ENCODE data around the gene CLEC20A.
"Not testable (repeated sequence)": the region's sequence is repeated elsewhere in the genome, so short reads cannot be mapped to it uniquely, and the experiment has no call there.

CLEC20A gene

DNA sequence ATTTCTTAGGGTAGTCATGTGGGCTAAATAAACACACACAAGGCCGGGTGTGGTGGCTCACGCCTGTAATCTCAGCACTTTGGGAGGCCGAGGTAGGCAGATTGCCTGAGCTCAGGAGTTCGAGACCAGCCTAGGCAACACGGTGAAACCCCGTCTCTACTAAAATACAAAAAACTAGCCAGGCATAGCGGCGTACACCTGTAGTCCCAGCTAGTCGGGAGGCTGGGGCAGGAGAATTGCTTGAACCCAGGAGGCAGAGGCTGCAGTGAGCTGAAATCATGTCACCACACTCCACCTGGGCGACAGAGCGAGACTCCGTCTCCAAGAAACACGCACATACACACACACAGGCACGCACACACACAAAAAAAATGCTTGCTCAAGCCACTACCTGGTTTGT, 6.6 kb upstream of the CLEC20A start:
- peak in 1 of 42 donors; percentile 4 for DNase-seq
- intact Hi-C loops (cut with DNase I), result not testable (repeated sequence)

DNA sequence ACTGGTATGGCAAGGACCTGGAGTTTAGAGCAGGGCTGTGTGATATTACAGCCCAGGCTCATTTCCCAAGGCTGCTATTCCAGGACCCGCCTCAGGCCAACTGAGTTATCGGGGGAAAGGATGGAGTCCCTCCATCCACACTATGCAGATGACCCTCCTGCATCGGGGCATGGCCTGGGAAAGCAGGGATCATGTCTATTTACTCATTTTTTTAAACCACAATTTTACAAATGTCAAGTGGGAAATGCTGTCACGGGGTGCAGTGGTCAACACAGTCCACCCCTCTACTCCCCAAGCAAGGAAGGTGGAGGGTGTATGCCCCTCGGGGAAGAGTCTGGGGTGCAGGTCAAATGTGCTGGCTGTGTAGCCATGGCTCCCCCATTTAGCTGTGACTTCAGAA, 6.1 kb upstream of the CLEC20A start:
- intact Hi-C loops (cut with DNase I), result no loop called here
- DNase-seq, result peak in 2 of 42 donors; percentile 2 to 27

DNA sequence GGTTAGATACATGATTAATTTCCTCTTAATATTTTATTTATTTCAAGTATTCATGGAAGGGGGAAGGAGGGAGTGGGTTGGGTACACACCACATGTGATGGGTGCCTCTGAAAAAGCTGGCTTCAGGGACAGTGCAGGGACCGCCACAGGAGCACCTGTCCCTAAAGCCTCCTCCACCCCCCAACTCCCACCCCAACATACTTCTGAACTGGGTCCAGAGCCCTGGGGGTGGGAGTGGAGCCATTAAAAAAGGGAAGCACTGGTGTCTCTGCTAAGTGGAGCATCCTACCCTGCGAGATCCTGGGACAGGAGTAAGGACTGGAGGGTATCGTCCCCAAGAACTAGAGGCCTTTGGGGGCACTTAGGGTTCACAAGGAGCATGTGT, 5.6 kb upstream of the CLEC20A start:
- DNase-seq, result peak in 2 of 42 donors; percentile 5
- intact Hi-C loops (cut with DNase I), result no loop called here

DNA sequence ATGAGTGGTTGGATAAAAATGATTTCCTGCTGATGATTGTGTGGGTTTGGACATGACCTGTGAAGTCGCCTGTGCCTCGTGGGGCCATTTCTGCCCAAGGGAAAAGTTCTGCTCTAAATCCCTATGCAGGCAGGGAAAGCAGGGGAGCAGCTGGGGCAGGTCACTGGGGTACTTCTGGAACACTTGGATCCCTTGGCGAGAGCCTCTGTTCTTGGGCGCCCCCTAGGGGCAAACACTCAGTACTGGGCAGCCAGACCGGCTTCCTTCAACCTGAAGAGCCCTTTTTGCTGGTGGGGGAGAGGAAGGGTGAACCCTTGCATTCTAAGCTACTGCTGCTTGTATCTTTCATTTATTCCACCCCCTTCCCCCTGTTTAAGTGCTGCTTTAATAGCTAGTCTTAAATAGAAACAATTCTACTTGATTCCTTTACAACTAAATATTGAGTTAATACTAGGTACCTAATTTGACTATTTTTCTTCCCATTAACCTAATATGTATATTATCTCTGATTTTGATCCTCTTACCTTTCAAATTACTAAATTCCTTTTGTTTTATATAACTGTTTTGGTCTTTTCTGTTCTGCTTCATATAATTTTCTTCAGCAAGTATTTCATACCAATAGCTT, 5.1 kb upstream of the CLEC20A start:
- DNase-seq, result peak; percentile 53 to 91 (median 78)
- intact Hi-C loops (cut with DNase I), result loop anchor here (2.0 kb wide), 1 partner anchor 191 kb away; no protein-coding TSS in a partner anchor

DNA sequence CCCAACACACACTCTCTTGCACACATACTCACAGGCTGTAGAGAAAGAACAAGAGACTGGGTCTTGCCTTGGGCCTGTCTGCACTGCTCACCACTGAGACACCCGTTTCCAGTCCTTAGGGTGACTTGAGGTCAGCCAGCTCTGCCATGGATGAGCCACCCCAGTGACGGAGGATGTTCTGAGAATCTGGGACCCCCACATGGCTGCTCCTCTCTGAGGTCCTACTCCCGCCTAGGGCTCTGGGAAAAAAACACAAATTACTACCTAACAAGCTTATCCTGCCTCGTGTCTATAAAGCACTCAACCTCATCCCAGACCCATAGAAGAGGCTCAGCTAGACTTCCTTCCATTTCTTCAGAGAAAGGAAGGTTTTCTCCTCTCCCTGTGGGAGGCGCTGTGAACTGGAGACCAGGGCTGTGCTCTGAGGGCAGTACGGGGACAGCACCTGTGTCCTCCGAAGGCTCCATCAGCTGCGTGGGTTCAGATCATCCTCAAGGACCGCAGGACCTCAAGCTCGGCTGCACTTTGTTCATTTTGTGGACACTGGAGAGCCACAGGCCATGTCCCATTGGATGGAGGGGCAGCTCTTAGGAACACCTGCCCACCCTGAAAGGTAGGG, 4.3 kb upstream of the CLEC20A start:
- intact Hi-C loops (cut with DNase I), result loop anchor here (2.0 kb wide), 1 partner anchor 190 kb away; no protein-coding TSS in a partner anchor
- DNase-seq, result peak in 2 of 42 donors; percentile 11 to 22

DNA sequence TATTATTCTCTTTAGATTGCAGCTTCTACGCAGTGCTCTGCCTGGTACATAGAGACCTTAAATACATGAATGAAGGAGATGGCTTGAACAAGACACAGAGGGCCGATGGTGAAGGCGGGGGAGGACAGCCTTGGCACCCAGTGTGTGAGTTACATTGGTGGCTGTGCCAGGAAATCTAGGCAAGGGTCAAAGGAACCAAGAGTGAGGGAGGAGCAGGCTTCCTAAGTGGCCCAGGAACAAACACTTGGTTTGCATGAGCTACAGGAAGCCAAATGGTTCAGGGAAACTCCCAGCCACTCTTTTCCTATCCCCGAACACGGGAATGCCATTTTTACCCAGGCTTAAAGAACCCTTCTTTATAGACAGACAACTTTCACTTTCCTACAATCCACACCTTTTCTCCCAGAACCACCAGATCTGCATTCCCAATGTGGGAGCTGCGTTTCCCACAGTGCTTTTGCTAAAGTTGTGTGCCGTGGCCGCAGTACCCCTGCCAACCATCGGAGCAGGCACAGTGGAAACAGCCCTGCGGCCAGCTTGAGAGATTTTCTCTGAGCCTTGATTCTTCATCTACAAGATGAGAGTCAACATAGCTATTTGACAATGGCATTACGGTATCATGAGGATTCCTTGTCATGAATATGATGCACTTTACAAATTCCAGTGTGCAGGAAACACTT, 3.5 kb upstream of the CLEC20A start:
- DNase-seq, result peak in 4 of 42 donors; percentile 13 to 38 (median 23)
- intact Hi-C loops (cut with DNase I), result loop anchor here (2.0 kb wide), 1 partner anchor 189 kb away; no protein-coding TSS in a partner anchor

DNA sequence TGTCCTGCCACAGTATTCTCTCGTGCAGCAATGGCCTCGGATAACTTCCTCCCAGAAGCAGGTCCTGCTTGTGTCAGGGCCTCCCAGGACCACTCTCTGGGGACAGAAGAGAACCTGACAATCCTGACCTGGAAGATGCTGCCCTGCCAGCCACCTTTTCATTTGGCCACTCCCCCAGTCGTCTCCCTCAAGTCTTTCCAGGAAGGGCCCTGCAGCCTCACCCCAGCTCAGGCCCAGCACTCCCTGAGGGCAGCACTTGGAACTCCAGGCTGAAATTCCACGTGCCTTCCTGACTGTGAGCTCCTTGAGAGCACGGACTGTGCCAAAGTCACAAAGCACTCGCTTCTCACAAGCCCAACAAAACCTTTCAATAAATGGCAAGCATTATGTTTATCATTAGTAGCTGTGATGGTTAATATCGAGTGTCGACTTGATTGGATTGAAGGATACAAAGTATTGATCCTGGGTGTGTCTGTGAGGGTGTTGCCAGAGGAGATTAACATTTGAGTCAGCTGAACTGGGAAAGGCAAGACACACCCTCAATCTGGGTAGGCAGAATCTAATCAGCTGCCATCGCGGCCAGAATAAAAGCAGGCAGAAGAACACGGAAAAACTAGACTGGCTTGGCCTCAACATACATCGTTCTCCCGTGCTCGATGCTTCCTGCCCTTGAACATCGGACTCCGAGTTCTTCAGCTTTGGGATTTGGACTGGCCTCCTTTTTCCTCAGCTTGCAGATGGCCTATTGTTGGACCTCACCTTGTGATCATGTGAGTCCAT, 2.3 kb upstream of the CLEC20A start:
- intact Hi-C loops (cut with DNase I), result no loop called here
- peak in 3 of 42 donors; percentile 7 to 29 (median 11) for DNase-seq

DNA sequence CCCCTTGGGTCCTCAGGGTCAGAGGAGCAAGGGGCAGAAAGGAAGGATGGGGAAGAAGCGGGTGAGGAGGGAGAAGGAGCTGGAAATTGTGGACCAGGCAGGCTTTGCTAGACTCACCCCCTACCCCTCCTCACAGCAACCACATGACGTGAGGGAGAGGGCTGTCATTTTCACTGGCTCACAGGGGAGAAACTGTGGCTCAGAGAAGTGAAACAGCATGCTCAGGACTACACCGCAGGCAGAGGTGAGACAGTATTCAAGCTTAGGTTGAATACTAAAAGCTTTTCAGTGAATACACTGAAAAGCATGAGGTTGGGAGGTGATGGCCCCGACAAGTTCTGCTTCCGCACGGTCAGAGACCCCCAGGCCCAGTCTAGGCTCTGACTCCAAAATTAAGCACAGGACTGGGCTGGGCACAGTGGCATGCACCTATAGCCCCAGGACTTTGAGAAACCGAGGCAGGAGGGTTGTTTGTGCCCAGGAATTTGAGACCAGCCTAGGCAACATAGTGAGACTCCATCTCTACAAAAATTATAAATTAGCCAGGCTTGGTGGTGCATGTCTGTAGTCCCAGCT, 1.2 kb upstream of the CLEC20A start:
- intact Hi-C loops (cut with DNase I), result no loop called here
- peak in 5 of 42 donors; percentile 2 to 10 (median 9) for DNase-seq

DNA sequence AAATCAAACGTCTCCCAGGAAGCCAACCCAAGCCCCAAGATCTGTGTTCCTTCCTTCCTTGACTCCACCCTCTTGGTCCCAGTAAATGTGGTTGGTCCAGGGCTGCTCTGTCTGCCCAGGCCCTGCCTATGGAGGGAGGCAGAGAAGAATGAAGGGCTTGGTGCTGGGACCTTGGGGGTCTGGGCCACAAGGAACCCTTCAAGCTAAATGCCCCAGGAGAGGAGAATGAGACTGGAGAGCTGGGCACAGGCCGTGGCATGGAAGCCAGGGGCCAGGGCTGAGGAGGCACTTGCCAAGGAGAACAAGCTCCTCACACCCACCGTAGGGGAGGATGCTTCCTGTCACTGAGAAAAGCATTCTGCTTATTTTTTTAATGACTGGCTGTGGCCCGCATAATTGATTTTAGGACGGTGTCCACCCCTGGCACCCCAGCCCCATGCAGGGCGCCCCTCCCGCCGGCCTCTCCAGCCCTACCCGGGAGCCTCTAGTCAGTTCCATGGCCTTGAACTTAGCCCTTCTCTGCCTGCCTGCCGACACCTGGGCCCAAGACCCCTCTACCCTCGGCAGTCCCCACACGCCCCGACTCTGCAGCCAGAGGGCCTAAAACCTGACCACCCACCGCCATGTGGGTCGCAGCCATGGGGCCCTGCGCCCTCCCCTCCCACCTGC, 889 bp downstream of the CLEC20A start:
- intact Hi-C loops (cut with DNase I), result no loop called here
- DNase-seq, result peak in 4 of 42 donors; percentile 9 to 22 (median 16)

DNA sequence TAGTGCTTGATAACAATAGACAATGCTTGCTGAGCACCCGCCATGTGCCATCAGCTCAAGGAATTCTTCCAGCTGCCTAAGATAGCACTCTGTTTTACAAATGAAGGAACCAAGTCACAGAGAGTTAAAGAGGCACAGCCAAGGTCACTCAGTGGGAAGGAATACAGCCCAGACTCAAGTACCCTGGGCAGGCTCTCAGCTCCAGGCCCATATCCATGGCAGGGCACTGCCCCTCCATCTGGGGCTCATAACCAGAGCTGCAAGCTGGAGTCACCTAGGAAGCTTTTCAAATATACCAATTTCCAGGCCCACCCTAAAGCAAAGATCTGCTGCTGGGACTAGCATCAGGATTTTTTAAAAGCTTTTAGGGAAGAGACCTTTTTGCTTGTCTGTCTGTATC, 1.6 kb downstream of the CLEC20A start:
- DNase-seq, result peak in 4 of 42 donors; percentile 0 to 27 (median 18)
- intact Hi-C loops (cut with DNase I), result no loop called here

DNA sequence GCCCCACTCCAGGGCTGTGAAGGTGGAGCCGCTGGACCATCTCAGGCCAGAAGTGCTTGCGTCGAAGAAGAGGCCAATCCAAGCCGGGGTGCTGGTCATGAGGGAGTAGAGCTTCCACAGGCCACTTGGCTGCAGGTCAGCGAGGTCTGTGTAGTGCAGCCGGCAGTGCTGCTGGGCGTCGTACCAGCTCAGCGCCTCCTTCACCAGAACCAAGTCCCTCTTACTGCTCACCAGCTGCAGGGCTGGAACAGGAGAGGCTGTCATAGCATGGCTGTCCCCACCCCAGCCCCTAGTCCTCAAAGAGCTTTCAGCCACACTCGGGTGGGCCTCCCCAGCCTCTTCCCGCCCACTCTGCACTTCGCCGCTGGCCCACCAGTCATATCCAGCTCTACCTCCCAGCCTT, 2.2 kb downstream of the CLEC20A start:
- intact Hi-C loops (cut with DNase I), result no loop called here
- peak in 3 of 42 donors; percentile 11 to 28 (median 26) for DNase-seq

DNA sequence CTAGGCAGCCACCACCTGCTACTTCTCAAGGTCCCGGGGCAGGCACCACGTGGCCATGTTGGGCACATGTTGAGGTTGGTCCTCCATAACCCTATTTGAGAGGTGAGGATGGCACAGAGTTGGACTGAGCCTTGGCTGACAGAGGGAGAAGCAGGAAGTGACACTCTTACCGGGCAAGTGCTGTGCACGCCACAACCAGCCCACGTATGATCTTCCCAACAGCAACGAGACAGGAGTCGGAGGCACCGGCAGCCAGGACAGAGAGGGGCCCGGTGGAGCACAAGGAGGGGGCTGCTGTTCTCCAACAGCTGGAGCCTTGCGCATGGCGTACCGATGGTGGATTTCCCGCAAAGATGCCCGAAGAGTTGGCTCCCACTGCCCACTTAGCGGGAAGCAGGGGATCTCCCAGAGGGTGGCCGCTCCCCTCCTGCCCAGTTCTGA, 3.4 kb downstream of the CLEC20A start:
- intact Hi-C loops (cut with DNase I), result no loop called here
- peak in 3 of 42 donors; percentile 5 to 24 (median 6) for DNase-seq

DNA sequence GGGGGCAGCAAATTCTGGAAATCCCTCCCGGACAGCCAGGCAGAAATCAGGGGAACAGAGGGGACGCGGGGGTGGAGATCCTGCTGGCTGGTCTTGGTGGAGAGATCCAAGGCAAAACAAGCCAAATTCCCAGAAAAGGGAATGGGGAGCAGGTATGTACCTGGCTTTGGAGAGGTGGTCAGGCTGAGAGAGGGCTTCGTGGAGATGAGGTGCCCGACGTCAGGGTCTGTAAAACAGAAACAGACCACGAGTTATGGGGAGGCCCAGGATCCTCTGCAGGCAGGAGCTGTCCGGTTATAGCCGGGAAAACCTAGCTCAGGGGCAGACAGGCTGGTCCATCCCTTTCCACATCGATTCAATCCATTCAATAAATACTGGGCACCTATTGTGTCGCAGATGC, 4.4 kb downstream of the CLEC20A start:
- intact Hi-C loops (cut with DNase I), result no loop called here
- DNase-seq, result peak in 1 of 42 donors; percentile 3

DNA sequence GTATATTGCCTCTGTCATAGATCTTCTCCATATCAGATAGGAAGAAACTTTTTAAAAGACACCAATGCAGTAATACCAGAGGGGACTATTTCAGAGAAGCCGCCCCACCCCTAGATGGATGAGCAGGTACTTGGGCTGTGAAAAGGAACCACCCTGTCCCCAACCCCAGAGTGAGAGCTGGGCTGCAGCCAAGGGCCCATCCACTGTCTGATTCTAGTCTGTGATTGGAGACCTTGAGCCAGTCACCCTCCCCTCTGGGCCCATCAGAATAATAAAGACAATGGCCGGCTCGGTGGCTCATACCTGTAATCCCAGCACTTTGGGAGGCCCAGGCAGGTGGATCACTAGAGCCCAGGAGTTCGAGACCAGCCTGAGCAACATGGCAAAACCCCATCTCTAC, 5.0 kb downstream of the CLEC20A start:
- DNase-seq, result peak in 1 of 42 donors; percentile 13
- intact Hi-C loops (cut with DNase I), result no loop called here

DNA sequence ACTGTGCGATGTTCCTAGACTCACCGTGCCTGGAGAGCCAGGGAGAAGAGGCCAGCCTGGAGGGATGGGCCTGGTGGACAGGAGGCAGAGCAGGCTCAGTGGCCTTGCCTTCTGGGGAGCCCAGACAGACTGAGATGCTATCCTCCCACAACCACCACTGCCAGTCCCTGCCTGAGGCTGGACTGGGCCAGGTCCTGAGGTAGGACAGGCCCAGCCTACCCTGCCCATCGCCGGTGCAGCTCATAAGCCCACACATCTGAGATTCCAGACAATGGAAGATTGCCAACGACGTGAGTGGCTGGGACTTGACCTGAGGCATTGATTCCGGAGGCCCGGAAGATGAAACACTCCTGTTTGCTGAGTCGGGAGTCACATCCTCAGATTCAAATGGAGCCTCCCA, 5.8 kb downstream of the CLEC20A start:
- intact Hi-C loops (cut with DNase I), result no loop called here
- peak in 3 of 42 donors; percentile 8 to 30 (median 9) for DNase-seq

DNA sequence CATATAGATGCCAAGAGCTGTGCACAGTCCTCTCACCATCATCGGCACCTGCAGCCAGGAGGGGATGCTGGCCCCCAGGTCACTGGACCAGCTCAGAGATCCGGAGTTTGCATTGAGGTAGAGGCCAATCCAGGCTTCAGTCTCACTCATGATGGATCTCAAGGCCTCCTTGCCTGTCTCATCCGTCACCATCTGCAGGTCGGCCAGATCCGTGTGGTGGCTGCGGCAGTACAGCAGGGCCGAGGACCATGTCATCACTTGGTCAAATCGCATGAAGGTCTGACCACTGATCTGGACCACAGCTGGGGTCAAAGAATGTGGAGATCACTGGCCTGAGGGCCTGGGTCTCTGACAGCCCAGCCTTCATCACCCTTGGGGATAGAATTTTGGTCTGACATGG, 6.6 kb downstream of the CLEC20A start:
- intact Hi-C loops (cut with DNase I), result no loop called here
- peak in 2 of 42 donors; percentile 11 to 15 for DNase-seq

DNA sequence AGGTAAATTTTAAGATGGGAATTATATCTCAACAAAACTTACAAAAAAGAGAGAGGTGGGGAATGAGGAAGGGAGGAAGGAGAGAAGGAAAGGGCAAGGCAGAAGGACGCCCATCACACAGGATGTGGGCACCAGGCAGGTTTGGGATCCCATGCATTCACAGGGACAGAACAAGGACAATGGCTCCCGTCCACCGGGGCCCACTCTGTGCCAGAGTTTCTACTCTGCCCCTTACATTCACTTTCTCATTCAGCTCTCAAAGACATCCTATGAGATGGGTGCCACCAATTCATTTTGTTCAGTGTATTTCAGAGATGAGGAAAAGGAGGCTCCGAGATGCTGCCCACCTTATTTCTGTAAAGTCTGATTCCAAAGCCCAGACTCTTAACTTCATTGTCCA, 7.4 kb downstream of the CLEC20A start:
- DNase-seq, result peak in 2 of 42 donors; percentile 10 to 22
- intact Hi-C loops (cut with DNase I), result no loop called here

DNA sequence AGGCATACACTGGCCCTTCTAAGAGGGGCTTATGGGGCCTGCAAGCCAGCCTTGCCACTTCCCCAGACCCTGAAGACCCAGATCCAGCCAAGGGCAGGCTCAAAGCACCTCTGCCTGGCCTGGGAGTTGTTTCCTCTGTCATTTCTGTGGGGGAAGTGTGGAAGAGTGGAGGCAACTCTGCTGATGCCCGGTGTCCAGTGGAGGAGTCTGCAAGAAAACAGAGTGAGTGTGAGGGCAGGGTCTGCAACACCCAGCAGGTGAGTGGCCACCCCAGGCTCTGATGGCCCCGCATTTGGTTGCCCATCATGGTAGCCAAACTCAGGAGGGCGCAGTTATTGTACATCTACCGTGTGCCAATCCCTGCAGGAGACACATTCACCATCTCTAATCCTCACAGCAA, 8.4 kb downstream of the CLEC20A start:
- intact Hi-C loops (cut with DNase I), result no loop called here
- peak in 1 of 42 donors; percentile 32 for DNase-seq
